Measurements from ENCODE around the gene ZNF746. TPM values are rescaled to one million over a fixed set of nuclear protein-coding genes. Genes with fewer than 3 reads are reported as not detected.

Gene ZNF746
- total and polyA plus RNA-seq, 2 donors (not counting 3 experiments of a cell fraction or from before 2014, with no cell fraction given): 10.5 to 20.8 TPM

GRCh38 chr7:149467321-149467859, 30.2 kb downstream of the ZNF746 start:
- no peaks in the 10 kb centered on the region for H3K9me3 ChIP-seq (replicated peaks; ENCODE audit: control insufficient read depth, insufficient read depth, low read length)
- intact Hi-C loops (cut with micrococcal nuclease): no loop called here
- no peak for TF ChIP-seq MYC (IDR thresholded peaks at IDR 0.05; ENCODE audit: low read depth, low read length)
- no peak for TF ChIP-seq CTCF (IDR thresholded peaks at IDR 0.05; ENCODE audit: extremely low read depth in 1 of 2, insufficient read depth in 1 of 2, low read depth in 1 of 2, low read length in 2 of 2)
- no peak for TF ChIP-seq EZH2 (IDR thresholded peaks at IDR 0.05; ENCODE audit: borderline replicate concordance, low read depth, low read length, severe bottlenecking)
- TF ChIP-seq GATA2 (IDR thresholded peaks at IDR 0.05; ENCODE audit: insufficient read depth, insufficient read length, low read depth, low read length): no peak
- no peak for TF ChIP-seq POLR2A (IDR thresholded peaks at IDR 0.05; ENCODE audit: low read depth, low read length)
- TF ChIP-seq JUN (IDR thresholded peaks at IDR 0.05; ENCODE audit: borderline replicate concordance, insufficient read depth, insufficient read length, low read depth): no peak
- TF ChIP-seq MAX (IDR thresholded peaks at IDR 0.05; ENCODE audit: insufficient read depth, insufficient read length): no peak
- no peak for TF ChIP-seq FOS (IDR thresholded peaks at IDR 0.05; ENCODE audit: borderline replicate concordance, insufficient read depth, low read length)
- TF ChIP-seq POLR2AphosphoS5 (IDR thresholded peaks at IDR 0.05; ENCODE audit: insufficient read depth, low read depth, low read length): no peak
- H3K4me2 ChIP-seq (ENCODE audit: insufficient read depth, low read length): no peak overlapping the region
- no peak overlapping the region for H3K27ac ChIP-seq (ENCODE audit: insufficient read depth, low read depth, low read length)
- H3K36me3 ChIP-seq (ENCODE audit: control insufficient read depth in 2 of 2, extremely low read depth in 1 of 2, insufficient read depth in 2 of 2, low read length in 2 of 2): no peaks in the 10 kb centered on the region
- ChIA-PET CTCF (interaction anchor here (0.6 to 1.1 kb wide), 2 partner anchors 8 to 16 kb away, joined by 3 to 4 read pairs; no protein-coding TSS in a partner anchor), POLR2A (no interaction called here)
- no peaks in the 10 kb centered on the region for H3K9me1 ChIP-seq (replicated peaks; ENCODE audit: control insufficient read depth, extremely low read depth, insufficient read depth, low read length)
- no peaks in the 10 kb centered on the region for H3K4me1 ChIP-seq (ENCODE audit: control insufficient read depth, extremely low read depth, insufficient read depth, low read length)
- peaks cover 0 to 4% of the 10 kb centered on the region in 2 experiments for H3K27me3 ChIP-seq (ENCODE audit: control insufficient read depth in 2 of 2, insufficient read depth in 2 of 2, low read length in 2 of 2)
- no peaks in the 10 kb centered on the region for H4K20me1 ChIP-seq (replicated peaks; ENCODE audit: control insufficient read depth, extremely low read depth, insufficient read depth, low read length)
- FAIRE-seq (no peak), DNase-seq (ENCODE audit: low read depth, low spot score) (no peak)
- dilution Hi-C loops (cut with MboI; ENCODE audit: extremely low pct_ligation_motif_present, low sequenced_read_pairs): no loop called here
- BruUV-seq (replicated peaks): no TSS peak
- H3K9ac ChIP-seq (replicated peaks; ENCODE audit: extremely low read depth, insufficient read depth, low read length): no peak overlapping the region
- no peak overlapping the region for H2AFZ ChIP-seq (ENCODE audit: low read depth, low read length)
- H3K4me3 ChIP-seq (replicated peaks in 1 of 3; ENCODE audit: insufficient read depth in 1 of 3, low read depth in 1 of 3, low read length in 3 of 3): no peak overlapping the region
- no peaks in the 10 kb centered on the region for H3K79me2 ChIP-seq (ENCODE audit: control insufficient read depth, insufficient read depth, low read length)
